Measurements from ENCODE around the gene DCAF8L2. TPM values are rescaled to one million over a fixed set of nuclear protein-coding genes. Genes with fewer than 3 reads are reported as not detected.
"Not testable (repeated sequence)": the region's sequence is repeated elsewhere in the genome, so short reads cannot be mapped to it uniquely, and the experiment has no call there.

Gene DCAF8L2
- polyA plus RNA-seq, 4 donors = not detected

GRCh38 chrX:27683566-27684208 is 93.5 kb downstream of the DCAF8L2 start:
- not testable (repeated sequence) for H3K9me3 ChIP-seq (ENCODE audit: control insufficient read depth in 2 of 2, insufficient read depth in 1 of 2, low read depth in 1 of 2, low read length in 1 of 2); H3K27me3 ChIP-seq (ENCODE audit: control insufficient read depth in 3 of 3, insufficient read depth in 3 of 3, low read length in 3 of 3); FAIRE-seq; H3K36me3 ChIP-seq (ENCODE audit: control insufficient read depth in 3 of 3, insufficient read depth in 2 of 3, low read depth in 1 of 3, low read length in 3 of 3); H3K4me3 ChIP-seq (ENCODE audit: low read depth in 1 of 3, low read length in 3 of 3); H3K27ac ChIP-seq (ENCODE audit: low read depth in 1 of 3, low read length in 2 of 3); H3K4me1 ChIP-seq (ENCODE audit: control insufficient read depth in 3 of 3, insufficient read depth in 2 of 3, low read depth in 1 of 3, low read length in 2 of 3)
- DNase-seq = peak; percentile 21 to 41
- WGBS, 3 donors = 16 to 47% (median 28%) methylated on average over 5 of the region's 5 CpGs

- DNase-seq = no peak
- FAIRE-seq = no peak
- H3K27me3 ChIP-seq (ENCODE audit: control insufficient read depth in 3 of 3, insufficient read depth in 3 of 3, low read length in 3 of 3) = no peaks in the 10 kb centered on the region
- H3K4me3 ChIP-seq (ENCODE audit: low read depth in 1 of 3, low read length in 3 of 3) = no peak overlapping the region
- WGBS, 3 donors = 65 to 90% (median 83%) methylated on average over 1 of the region's 1 CpG
- H3K27ac ChIP-seq (ENCODE audit: low read depth in 1 of 3, low read length in 2 of 3) = no peak overlapping the region
- H3K4me1 ChIP-seq (ENCODE audit: control insufficient read depth in 3 of 3, insufficient read depth in 2 of 3, low read depth in 1 of 3, low read length in 2 of 3) = no peaks in the 10 kb centered on the region
- no peaks in the 10 kb centered on the region for H3K36me3 ChIP-seq (ENCODE audit: control insufficient read depth in 3 of 3, insufficient read depth in 2 of 3, low read depth in 1 of 3, low read length in 3 of 3)
- no peaks in the 10 kb centered on the region for H3K9me3 ChIP-seq (ENCODE audit: control insufficient read depth in 2 of 2, insufficient read depth in 1 of 2, low read depth in 1 of 2, low read length in 1 of 2)
Measured at GRCh38 chrX:27694667-27695066, 104.5 kb downstream of the DCAF8L2 start.

GRCh38 chrX:27706526-27706925 is 116.4 kb downstream of the DCAF8L2 start:
- FAIRE-seq (no peak), DNase-seq (no peak)
- Histone ChIP-seq H3K4me3 (ENCODE audit: low read depth in 1 of 3, low read length in 3 of 3) (no peak overlapping the region), H3K27ac (ENCODE audit: low read depth in 1 of 3, low read length in 2 of 3) (no peak overlapping the region), H3K36me3 (ENCODE audit: control insufficient read depth in 3 of 3, insufficient read depth in 2 of 3, low read depth in 1 of 3, low read length in 3 of 3) (no peaks in the 10 kb centered on the region), H3K4me1 (ENCODE audit: control insufficient read depth in 3 of 3, insufficient read depth in 2 of 3, low read depth in 1 of 3, low read length in 2 of 3) (no peaks in the 10 kb centered on the region), H3K9me3 (ENCODE audit: control insufficient read depth in 2 of 2, insufficient read depth in 1 of 2, low read depth in 1 of 2, low read length in 1 of 2) (no peaks in the 10 kb centered on the region), H3K27me3 (ENCODE audit: control insufficient read depth in 3 of 3, insufficient read depth in 3 of 3, low read length in 3 of 3) (no peaks in the 10 kb centered on the region)
- WGBS, 3 donors = 22 to 64% (median 50%) methylated on average over 1 of the region's 1 CpG

GRCh38 chrX:27715610-27716009 is 125.5 kb downstream of the DCAF8L2 start:
- Histone ChIP-seq H3K27me3 (ENCODE audit: control insufficient read depth in 3 of 3, insufficient read depth in 3 of 3, low read length in 3 of 3) (no peaks in the 10 kb centered on the region), H3K36me3 (ENCODE audit: control insufficient read depth in 3 of 3, insufficient read depth in 2 of 3, low read depth in 1 of 3, low read length in 3 of 3) (no peaks in the 10 kb centered on the region), H3K27ac (ENCODE audit: low read depth in 1 of 3, low read length in 2 of 3) (no peak overlapping the region), H3K4me3 (ENCODE audit: low read depth in 1 of 3, low read length in 3 of 3) (no peak overlapping the region), H3K9me3 (ENCODE audit: control insufficient read depth in 2 of 2, insufficient read depth in 1 of 2, low read depth in 1 of 2, low read length in 1 of 2) (no peaks in the 10 kb centered on the region), H3K4me1 (ENCODE audit: control insufficient read depth in 3 of 3, insufficient read depth in 2 of 3, low read depth in 1 of 3, low read length in 2 of 3) (no peaks in the 10 kb centered on the region)
- FAIRE-seq (no peak), DNase-seq (no peak)
- 59 to 77% (median 70%) methylated on average over 2 of the region's 2 CpGs for WGBS, 3 donors

GRCh38 chrX:27728291-27728690 is 138.1 kb downstream of the DCAF8L2 start:
- DNase-seq (no peak), FAIRE-seq (no peak)
- no peak overlapping the region for H3K4me3 ChIP-seq (ENCODE audit: low read depth in 1 of 3, low read length in 3 of 3)
- no peak overlapping the region for H3K27ac ChIP-seq (ENCODE audit: low read depth in 1 of 3, low read length in 2 of 3)
- H3K4me1 ChIP-seq (ENCODE audit: control insufficient read depth in 3 of 3, insufficient read depth in 2 of 3, low read depth in 1 of 3, low read length in 2 of 3) = no peaks in the 10 kb centered on the region
- no peaks in the 10 kb centered on the region for H3K27me3 ChIP-seq (ENCODE audit: control insufficient read depth in 3 of 3, insufficient read depth in 3 of 3, low read length in 3 of 3)
- H3K36me3 ChIP-seq (ENCODE audit: control insufficient read depth in 3 of 3, insufficient read depth in 2 of 3, low read depth in 1 of 3, low read length in 3 of 3) = no peaks in the 10 kb centered on the region
- H3K9me3 ChIP-seq (ENCODE audit: control insufficient read depth in 2 of 2, insufficient read depth in 1 of 2, low read depth in 1 of 2, low read length in 1 of 2) = no peaks in the 10 kb centered on the region
- 18 to 72% (median 44%) methylated on average over 3 of the region's 3 CpGs for WGBS, 3 donors

- H3K9me3 ChIP-seq (ENCODE audit: control insufficient read depth in 2 of 2, insufficient read depth in 1 of 2, low read depth in 1 of 2, low read length in 1 of 2) = no peaks in the 10 kb centered on the region
- no peaks in the 10 kb centered on the region for H3K27me3 ChIP-seq (ENCODE audit: control insufficient read depth in 3 of 3, insufficient read depth in 3 of 3, low read length in 3 of 3)
- DNase-seq (no peak), FAIRE-seq (no peak)
- 76 to 92% (median 83%) methylated on average over 5 of the region's 5 CpGs for WGBS, 3 donors
- H3K4me1 ChIP-seq (ENCODE audit: control insufficient read depth in 3 of 3, insufficient read depth in 2 of 3, low read depth in 1 of 3, low read length in 2 of 3) = no peaks in the 10 kb centered on the region
- H3K27ac ChIP-seq (ENCODE audit: low read depth in 1 of 3, low read length in 2 of 3) = no peak overlapping the region
- H3K4me3 ChIP-seq (ENCODE audit: low read depth in 1 of 3, low read length in 3 of 3) = no peak overlapping the region
- H3K36me3 ChIP-seq (ENCODE audit: control insufficient read depth in 3 of 3, insufficient read depth in 2 of 3, low read depth in 1 of 3, low read length in 3 of 3) = no peaks in the 10 kb centered on the region
Measured at GRCh38 chrX:27731962-27732361, 141.8 kb downstream of the DCAF8L2 start.

GRCh38 chrX:27735914-27736313 is 145.8 kb downstream of the DCAF8L2 start:
- no peak overlapping the region for H3K27ac ChIP-seq (ENCODE audit: low read depth in 1 of 3, low read length in 2 of 3)
- no peaks in the 10 kb centered on the region for H3K9me3 ChIP-seq (ENCODE audit: control insufficient read depth in 2 of 2, insufficient read depth in 1 of 2, low read depth in 1 of 2, low read length in 1 of 2)
- 30 to 63% (median 41%) methylated on average over 3 of the region's 3 CpGs for WGBS, 3 donors
- FAIRE-seq = no peak
- H3K4me3 ChIP-seq (ENCODE audit: low read depth in 1 of 3, low read length in 3 of 3) = no peak overlapping the region
- no peaks in the 10 kb centered on the region for H3K4me1 ChIP-seq (ENCODE audit: control insufficient read depth in 3 of 3, insufficient read depth in 2 of 3, low read depth in 1 of 3, low read length in 2 of 3)
- DNase-seq = no peak
- no peaks in the 10 kb centered on the region for H3K36me3 ChIP-seq (ENCODE audit: control insufficient read depth in 3 of 3, insufficient read depth in 2 of 3, low read depth in 1 of 3, low read length in 3 of 3)
- no peaks in the 10 kb centered on the region for H3K27me3 ChIP-seq (ENCODE audit: control insufficient read depth in 3 of 3, insufficient read depth in 3 of 3, low read length in 3 of 3)

GRCh38 chrX:27740933-27741332 is 150.8 kb downstream of the DCAF8L2 start:
- DNase-seq (no peak), FAIRE-seq (no peak)
- Histone ChIP-seq H3K4me1 (ENCODE audit: control insufficient read depth in 3 of 3, insufficient read depth in 2 of 3, low read depth in 1 of 3, low read length in 2 of 3) (no peaks in the 10 kb centered on the region), H3K4me3 (ENCODE audit: low read depth in 1 of 3, low read length in 3 of 3) (no peak overlapping the region), H3K27ac (ENCODE audit: low read depth in 1 of 3, low read length in 2 of 3) (no peak overlapping the region), H3K36me3 (ENCODE audit: control insufficient read depth in 3 of 3, insufficient read depth in 2 of 3, low read depth in 1 of 3, low read length in 3 of 3) (no peaks in the 10 kb centered on the region), H3K27me3 (ENCODE audit: control insufficient read depth in 3 of 3, insufficient read depth in 3 of 3, low read length in 3 of 3) (no peaks in the 10 kb centered on the region), H3K9me3 (ENCODE audit: control insufficient read depth in 2 of 2, insufficient read depth in 1 of 2, low read depth in 1 of 2, low read length in 1 of 2) (no peaks in the 10 kb centered on the region)
- WGBS, 3 donors = 76 to 92% (median 90%) methylated on average over 4 to 5 of the region's 5 CpGs

- H3K36me3 ChIP-seq (ENCODE audit: control insufficient read depth in 3 of 3, insufficient read depth in 2 of 3, low read depth in 1 of 3, low read length in 3 of 3); H3K4me1 ChIP-seq (ENCODE audit: control insufficient read depth in 3 of 3, insufficient read depth in 2 of 3, low read depth in 1 of 3, low read length in 2 of 3); H3K9me3 ChIP-seq (ENCODE audit: control insufficient read depth in 2 of 2, insufficient read depth in 1 of 2, low read depth in 1 of 2, low read length in 1 of 2); H3K27me3 ChIP-seq (ENCODE audit: control insufficient read depth in 3 of 3, insufficient read depth in 3 of 3, low read length in 3 of 3); DNase-seq; H3K4me3 ChIP-seq (ENCODE audit: low read depth in 1 of 3, low read length in 3 of 3); FAIRE-seq; H3K27ac ChIP-seq (ENCODE audit: low read depth in 1 of 3, low read length in 2 of 3): not testable (repeated sequence)
- WGBS, 3 donors = 86 to 92% (median 91%) methylated on average over 9 of the region's 9 CpGs
Measured at GRCh38 chrX:27743521-27743920, 153.4 kb downstream of the DCAF8L2 start.

Measured in small intestine (tissue), 7 donors.